NCI-H1092 (cell line): ENCODE measurements around the gene NIPSNAP3A.

Source experiments
- DNase-seq: peaks from one replicate; lab custom pipeline; 2025; lab: John Stamatoyannopoulos, UW

Gene NIPSNAP3A

GRCh38 chr9:104774831-104775573 lies 27.5 kb downstream of the NIPSNAP3A start:
- DNase-seq = no peak

GRCh38 chr9:104775574-104775936 lies 28.1 kb downstream of the NIPSNAP3A start:
- DNase-seq = no peak

DNA sequence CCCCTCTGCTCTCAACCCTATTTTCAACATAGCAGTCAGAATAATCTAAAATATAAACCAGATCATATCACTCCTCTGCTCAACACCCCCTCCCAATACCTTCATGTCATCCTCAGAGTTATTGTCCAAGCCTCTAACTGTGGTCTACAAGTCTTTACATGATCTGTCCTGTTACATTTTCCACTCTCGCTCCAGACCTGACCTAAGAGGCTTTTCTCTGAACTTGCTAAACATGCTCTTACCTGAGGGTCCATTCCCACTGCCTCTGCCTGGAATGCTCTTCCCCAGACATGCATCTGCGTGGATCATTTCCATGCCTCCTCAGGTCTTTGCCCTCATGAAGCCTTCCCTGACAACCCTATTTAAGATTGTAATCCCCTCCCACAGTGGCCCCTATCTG lies 28.5 kb downstream of the NIPSNAP3A start:
- no peak for DNase-seq

GRCh38 chr9:104776797-104777196 lies 29.3 kb downstream of the NIPSNAP3A start:
- DNase-seq = no peak

GRCh38 chr9:104778802-104779201 lies 31.3 kb downstream of the NIPSNAP3A start:
- no peak for DNase-seq

- no peak for DNase-seq
Observed at GRCh38 chr9:104779334-104779733, 31.9 kb downstream of the NIPSNAP3A start.

GRCh38 chr9:104779946-104780535 lies 32.6 kb downstream of the NIPSNAP3A start:
- no peak for DNase-seq

DNA sequence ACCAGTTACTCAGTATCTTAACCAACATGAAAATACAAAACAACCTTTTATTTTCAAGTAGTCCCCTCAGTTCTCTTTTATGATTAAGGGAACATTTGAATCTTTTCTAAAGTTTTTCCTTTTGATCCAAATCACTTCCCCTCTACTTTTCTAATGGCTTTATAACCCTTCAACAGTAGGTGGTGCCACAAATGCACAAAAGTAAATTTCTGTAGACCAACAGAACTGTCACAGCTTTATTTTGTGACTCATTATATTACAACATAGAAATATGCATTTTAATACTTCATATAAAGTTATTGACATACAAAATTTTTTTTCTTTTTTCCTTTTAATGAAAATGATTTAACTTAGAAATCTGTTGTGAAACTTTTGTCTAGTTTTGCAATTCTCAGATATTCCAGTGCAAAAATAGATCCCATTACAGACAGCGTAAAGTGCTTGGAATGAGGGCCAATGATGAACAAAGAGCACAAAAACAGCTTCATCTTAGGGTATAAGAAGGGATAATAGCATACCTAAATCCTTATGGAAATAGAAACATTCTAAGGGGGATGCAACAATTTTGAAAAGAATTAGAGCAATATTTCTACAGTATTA lies 33.4 kb downstream of the NIPSNAP3A start:
- no peak for DNase-seq

GRCh38 chr9:104783588-104783987 lies 36.1 kb downstream of the NIPSNAP3A start:
- DNase-seq = no peak

- no peak for DNase-seq
Observed at GRCh38 chr9:104784098-104784497, 36.6 kb downstream of the NIPSNAP3A start.

GRCh38 chr9:104786293-104786692 lies 38.8 kb downstream of the NIPSNAP3A start:
- no peak for DNase-seq

GRCh38 chr9:104787306-104788015 lies 40.0 kb downstream of the NIPSNAP3A start:
- no peak for DNase-seq

GRCh38 chr9:104788251-104788650 lies 40.8 kb downstream of the NIPSNAP3A start:
- no peak for DNase-seq

DNA sequence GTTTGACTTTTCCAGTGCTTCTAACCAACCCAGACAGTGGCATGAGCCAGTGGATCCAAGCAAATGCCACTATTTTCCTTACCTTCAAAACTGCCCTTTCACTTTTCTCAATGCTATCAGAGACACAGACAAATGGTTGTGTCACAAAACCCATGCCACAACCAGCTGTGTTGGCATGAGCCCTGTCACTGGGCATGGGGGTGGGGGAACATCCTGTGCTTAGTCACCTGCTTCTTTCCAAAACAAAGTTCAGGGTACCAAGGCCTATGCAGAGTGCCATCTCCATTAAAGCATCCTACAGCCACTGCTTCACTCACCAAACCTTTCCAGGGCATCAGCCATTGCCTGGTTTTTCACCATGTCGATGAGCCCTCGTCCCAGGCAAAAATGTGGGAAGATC lies 46.6 kb downstream of the NIPSNAP3A start:
- no peak for DNase-seq

DNA sequence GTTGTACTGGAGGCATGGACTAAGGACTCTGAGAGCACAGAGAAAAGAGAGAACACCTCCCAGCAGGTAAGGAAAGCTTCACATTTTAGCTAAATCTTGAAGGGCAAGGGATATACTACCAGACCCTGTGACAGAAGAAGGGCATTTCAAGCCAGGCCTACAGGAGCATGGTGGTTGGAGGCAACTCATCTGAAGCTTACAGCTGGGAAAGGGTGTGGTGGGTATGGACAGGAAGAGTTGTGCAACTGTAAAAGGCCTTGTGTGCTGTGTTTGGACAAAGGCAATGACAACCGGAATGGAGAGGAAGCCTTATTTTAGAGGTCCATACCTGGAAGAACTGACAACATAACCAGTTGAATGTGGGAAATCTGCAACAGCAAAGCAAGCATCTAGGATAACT lies 47.6 kb downstream of the NIPSNAP3A start:
- no peak for DNase-seq

DNA sequence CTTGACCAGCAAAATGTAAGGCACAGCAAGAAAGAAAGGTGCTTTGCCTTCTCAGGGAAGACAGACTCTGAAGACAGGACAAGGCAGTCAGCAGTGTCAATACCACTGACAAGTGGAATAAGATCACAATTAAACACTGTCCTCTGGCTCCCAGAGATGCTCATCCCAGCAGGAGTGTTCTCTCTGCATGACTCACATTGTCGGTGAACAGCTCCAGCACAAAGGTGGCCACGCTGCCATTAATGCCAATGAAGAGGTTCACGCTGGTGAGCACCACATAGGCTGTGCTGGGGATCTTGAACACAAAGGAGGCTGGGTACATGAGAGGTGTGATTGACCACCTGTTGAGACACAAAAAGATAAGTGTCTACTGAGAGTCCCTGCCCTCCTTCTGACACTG lies 48.4 kb downstream of the NIPSNAP3A start:
- no peak for DNase-seq

DNA sequence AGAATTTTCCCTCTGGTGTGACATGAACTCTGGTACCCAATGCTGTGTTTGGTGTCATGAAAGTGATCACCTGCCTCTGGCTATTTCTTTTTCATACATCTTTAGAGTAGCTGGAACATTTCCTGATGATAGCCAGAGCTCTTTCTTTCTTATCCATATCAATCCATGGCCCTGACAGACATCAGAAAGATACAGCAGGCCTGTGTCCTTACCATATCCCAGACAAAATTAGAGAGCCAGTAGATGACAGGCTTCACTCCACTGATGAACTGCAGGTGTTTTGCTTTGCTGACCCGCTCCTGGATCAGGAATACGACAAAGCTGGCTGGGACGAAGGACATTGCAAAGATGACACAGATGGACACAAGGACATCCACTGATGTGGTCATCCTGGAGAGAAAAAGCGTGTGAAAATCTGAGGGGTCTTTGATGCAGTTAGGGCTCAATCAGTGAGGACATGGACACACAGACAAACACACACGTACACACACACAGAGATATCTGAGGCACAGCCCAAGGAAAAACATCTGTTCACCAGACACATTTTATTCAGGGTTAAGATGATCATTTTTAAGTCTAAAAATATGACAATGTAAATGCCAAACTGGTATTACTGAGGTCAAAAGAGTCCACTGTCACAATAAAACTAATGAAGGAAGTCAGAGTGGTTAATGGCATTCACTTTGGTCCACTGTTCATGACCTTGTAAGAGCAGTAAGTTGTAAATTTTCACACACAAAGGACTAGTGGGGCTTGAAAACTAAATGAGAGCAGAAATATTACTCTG lies 50.9 kb downstream of the NIPSNAP3A start:
- no peak for DNase-seq

DNA sequence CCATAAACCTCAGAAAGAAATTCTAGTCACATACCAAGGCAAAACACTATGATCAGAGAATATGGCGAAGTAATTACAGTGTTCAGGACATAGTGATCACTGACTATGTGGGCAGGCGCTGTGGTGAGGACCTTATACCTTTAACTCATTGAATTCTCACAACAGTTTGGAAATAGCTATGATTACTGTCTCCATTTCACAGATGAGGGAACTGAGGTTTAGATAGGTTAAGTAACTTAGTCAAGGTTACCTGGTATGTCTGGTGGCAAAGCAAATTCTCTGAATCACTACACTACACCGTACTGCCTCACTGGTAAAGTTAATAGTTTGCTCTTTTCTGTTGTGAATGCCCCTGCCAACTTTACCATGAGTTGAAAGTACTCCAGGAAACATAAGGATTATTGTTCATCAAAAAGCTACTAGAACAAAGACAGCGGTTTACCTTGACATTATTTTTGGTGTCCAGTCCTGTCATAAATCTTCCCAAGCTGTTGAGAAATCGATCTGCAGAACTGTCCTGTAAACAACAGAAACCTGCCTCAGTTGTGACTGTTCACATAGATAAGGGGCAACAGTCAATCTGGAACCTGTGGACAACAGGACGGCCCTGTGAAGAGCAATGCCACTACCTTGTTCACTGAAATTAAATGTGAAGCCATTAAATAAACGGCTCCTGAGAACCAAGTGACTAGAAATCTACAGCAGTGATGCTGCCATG lies 52.7 kb downstream of the NIPSNAP3A start:
- DNase-seq = no peak

DNA sequence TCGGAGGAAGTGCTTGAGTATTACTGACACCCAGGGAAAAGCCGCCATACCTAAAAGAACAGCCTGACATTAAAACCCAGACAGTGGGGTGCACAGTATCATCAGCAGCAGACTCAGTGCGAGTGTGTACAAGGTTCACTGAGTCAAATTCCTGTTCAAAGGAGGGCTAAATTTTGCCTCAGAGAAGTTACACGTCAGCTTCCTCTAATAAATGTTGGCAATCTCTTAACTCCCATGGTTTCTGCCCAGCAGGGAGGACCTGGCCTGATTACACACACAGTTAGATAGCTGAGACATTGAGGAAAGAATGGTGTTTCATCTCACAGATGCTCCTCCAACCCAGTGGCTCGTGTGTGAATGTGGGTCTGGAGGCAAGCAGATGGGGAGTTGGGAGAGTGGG lies 54.6 kb downstream of the NIPSNAP3A start:
- no peak for DNase-seq

DNA sequence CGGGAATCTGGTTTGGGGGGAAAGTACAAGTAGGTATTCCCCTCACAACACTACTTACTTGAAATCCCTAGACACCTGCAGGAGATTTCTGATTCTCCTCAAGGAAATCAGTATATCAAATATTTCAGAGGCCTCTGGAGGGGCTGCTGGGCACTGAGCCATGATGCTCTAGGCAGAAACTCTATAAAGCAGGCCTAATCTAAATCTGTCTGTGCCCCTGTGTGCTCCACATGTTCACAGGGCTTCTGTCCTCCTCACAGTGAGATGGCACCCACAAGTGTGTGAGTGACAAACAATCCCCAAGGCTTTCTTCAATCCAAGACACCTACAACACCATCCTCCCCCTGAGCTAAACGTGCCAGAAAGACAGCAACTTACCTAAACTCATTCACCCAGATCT lies 55.4 kb downstream of the NIPSNAP3A start:
- DNase-seq = no peak

- no peak for DNase-seq
Observed at GRCh38 chr9:104805441-104805840, 58.0 kb downstream of the NIPSNAP3A start.
